Keratinocyte (primary cell): ENCODE measurements around the gene WLS.

Experiments
- CTCF ChIP-seq, 3 experiments: IDR thresholded peaks in 1 of 3; conservative IDR thresholded peaks in 1 of 3; optimal IDR thresholded peaks in 1 of 3; 2 replicates in 2 of 3; 3 replicates in 1 of 3; pipeline versions ENCODE3 to v1.5.1; 2011; ENCODE audit warnings: low read length in 3 of 3, mild to moderate bottlenecking in 3 of 3, moderate library complexity in 2 of 3, control low read depth in 1 of 3, inconsistent platforms in 1 of 3; ENCODE audit not compliant: insufficient read depth in 2 of 3; ENCODE audit errors: extremely low read depth in 1 of 3
- EZH2 ChIP-seq: IDR thresholded peaks from one replicate; pipeline ENCODE4 v1.6.1; 2012; ENCODE audit warnings: inconsistent platforms, mild to moderate bottlenecking, low read length, moderate library complexity

GRCh38 chr1:68147534-68148171 is 84.7 kb downstream of the WLS start:
- TF ChIP-seq CTCF (optimal IDR thresholded peaks at IDR 0.05 in 1 of 3, IDR thresholded peaks at IDR 0.05 in 1 of 3, conservative IDR thresholded peaks at IDR 0.05 in 1 of 3; ENCODE audit: extremely low read depth in 1 of 3, insufficient read depth in 2 of 3, low read length in 3 of 3) (no peak), EZH2 (no peak)
